HG03520 (cell line): ENCODE measurements around the gene CDC20B.
"Not testable (repeated sequence)": the region's sequence is repeated elsewhere in the genome, so short reads cannot be mapped to it uniquely, and the experiment has no call there.

Experiments
- ATAC-seq: cut with Tn5 transposase; IDR thresholded peaks from one replicate; pipeline ENCODE4 v1.9.1; 2021; ENCODE audit warnings: mild to moderate bottlenecking, moderate library complexity; ENCODE audit not compliant: unreplicated experiment

CDC20B gene

DNA sequence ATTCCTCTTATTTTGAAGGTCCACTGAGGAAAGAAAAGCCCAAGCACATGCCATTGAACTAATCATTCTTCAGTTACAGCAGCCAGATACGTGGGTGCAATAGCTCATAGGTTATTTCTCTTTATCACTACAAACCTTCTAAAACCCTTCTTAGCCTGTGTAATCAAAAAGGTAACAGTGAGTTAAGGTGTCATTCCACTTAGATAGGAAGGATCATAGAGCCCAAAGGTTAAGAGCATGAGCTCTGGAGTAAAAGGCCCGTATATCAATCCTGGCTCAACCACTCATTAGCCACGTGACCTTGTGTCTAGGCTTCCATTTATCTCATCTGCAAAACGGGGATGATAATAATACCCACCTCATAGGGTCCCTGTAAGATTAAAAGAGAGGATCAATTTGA is 10.3 kb downstream of the CDC20B start:
- no peak for ATAC-seq

DNA sequence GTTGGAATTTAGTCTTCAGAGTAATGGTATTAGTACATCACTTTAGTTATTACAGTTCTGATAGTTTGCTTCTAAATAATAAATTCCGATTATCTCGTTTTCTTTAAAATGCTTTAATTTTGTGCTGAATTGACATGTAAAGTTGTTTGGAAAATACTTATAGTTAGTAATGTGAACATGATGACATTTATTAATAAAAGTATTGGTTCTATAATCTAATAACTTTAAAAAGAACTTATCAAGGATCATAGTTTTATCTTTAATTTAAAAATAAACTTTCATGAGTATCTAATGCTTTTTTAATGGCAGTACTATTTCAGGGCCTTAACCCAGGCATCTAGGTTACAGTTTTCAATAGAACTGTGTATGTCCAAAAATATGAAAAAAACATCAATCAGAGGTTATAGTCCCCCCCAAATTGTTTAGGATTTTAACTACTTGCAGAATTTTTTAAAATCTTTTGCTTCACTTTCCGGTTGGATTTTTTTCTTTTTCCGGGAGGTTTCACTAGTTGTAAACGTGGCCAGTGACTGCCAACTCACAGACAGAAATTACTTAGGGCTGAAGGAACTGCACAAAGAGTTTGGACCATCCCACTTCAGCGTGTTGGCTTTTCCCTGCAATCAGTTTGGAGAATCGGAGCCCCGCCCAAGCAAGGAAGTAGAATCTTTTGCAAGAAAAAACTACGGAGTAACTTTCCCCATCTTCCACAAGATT is 12.3 kb downstream of the CDC20B start:
- ATAC-seq: no peak

DNA sequence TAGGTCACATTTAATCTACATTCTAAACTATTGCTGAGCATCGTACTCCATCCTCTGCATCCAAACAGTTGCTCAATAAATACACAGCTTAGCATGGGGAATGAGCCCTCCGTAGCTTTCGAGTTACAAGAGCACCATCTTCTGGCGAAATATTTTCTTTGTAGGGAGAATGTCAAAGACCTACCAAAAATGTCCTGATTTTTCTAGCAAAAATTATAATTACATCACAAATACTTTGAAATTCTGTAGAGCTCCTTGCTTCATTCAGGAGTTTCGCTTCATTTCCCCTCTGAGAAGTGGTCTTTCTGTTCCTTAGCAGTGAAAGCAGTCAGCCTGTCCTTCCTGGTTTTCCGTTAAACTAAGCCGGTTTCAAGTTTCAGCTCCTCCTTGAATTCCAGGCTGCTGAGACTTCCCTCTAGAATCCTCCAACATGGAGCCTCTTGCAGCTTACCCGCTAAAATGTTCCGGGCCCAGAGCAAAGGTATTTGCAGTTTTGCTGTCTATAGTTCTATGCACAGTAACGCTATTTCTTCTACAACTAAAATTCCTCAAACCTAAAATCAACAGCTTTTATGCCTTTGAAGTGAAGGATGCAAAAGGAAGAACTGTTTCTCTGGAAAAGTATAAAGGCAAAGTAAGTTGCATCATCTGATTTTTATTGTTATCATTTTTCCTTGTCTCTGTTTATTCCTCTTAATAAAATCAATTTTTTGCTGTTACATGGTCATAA is 13.0 kb downstream of the CDC20B start, which contains the start of gene GPX8:
Gene GPX8, plus strand, starts transcription at position 409 of the 730 bp plus-strand sequence. Its CDS starts 22 bp downstream, at position 431.
- no peak for ATAC-seq

DNA sequence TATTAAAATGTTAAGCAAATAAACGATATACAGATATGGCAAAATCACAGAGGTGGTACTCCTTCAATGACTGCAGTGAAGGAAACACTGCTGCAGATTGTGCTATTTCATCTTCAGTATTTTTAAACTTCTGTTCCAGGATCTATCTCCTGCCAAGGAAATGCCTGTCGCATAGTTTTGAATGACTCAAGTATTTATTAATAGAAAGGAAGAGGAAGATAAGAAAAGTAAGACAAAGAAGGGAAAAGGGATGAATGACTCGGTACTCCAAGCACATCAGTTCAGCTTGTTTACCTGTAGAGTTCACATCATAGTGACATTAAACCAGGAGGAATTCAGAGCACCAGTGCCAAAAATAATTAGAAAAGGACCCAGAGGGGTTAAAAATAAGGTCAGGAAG is 18.1 kb downstream of the CDC20B start:
- ATAC-seq: no peak

DNA sequence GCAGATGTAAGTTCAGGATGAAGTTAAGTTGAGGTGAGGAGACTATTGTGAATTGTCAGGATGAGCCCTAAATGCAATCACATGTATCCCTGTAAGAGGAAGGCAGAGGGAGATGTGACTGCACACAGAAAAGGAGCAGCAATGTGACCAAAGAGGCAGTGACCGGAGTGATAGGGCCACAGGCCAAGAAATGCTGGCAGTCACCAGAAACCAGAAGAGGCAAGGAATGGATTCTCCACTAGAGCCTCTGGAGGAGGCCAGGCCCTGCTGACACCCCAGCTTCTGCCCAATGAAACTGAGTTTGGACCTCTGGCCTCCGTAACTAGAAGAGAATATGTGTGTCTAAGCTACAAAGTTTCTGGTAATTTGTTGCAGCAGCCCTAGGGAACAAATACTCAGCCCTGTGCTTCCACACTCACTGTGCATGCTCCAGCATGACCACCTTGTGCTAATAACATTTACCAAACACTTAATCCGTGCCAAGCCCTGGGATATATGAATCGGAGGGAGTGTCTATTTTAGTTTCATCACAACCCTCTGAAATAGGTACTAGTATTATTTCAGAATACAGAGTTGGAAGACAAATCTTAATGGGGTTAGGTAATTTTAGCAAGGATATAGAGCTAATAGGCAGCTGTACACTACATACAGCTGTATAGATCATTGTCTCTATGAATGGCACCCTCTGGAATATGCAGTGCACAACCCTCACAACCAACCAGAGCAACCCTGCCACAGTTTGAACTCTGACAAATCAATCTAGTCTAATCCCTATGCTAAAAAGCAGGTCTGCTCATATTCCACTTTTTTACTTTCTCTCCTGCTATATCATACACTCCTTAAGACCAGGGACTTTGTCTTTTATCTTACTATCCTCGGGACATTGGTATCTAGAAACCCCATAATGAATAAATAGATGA is 20.8 kb downstream of the CDC20B start:
- no peak for ATAC-seq

DNA sequence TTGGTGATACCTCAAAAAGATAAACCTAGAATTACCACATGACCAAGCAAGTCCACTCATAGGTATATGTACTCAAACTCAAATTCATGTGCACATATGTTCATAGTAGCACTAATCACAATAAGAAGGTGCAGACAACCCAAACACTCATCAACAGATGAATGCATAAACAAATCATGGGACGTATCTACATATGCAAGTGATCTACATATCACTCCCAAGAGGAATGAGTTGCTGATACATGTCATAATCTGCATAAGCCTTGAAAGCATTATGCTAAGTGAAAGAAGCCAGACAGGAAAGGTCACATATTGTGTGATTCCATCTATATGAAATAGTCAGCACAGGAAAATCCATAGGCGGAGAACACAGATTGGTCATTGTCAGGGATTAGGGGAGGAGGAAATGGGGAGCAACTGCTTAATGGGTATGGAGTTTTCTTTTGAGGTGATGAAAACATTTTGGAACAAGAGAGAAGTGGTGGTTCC is 23.6 kb downstream of the CDC20B start:
- no peak for ATAC-seq

DNA sequence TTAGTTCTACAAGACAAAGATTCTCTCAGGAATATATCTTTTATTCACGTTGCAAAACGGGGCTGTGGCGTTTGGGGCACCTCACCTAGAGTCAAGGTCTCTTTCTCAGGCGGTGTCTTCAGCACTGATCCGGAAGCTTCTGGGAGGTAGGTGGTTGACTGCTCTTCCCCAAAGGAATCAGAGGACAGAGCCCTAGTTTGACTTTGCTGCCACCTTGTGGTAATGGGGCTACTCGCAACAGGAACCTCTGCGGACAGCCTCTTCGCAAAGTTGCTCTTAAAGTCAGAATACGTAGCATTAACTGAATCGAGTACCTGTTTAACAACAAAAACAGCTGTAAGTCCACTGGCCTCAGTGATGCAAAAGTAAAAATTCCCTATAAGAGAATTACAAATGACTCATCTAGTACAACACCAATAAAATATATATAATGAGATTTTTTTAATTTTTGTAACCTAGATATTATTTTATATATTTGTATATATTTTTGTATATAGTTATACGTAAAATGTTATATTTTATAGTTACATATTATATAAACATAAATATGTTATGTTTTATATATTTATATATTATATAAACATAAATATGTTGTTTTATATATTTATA is 26.3 kb downstream of the CDC20B start:
- peak; percentile 88 for ATAC-seq

DNA sequence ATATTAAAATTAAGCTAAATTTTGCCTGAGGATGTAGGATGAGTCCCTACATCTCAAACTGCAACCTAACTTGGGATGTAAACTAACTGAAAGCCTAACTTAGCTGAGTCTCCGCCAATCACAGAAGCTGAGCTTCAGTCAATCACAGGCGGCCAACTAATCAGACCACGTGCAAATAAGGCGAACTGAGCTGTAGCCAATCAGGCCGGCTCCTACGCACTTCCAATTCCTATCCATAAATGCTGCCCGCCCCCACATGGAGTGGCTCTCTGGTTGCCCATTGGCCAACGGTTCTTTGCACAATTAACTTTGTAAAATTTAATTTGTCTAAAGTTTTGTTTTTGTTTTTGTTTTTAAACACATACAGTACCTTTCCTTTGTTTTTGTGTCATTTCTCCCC is 26.9 kb downstream of the CDC20B start:
- ATAC-seq: no peak

DNA sequence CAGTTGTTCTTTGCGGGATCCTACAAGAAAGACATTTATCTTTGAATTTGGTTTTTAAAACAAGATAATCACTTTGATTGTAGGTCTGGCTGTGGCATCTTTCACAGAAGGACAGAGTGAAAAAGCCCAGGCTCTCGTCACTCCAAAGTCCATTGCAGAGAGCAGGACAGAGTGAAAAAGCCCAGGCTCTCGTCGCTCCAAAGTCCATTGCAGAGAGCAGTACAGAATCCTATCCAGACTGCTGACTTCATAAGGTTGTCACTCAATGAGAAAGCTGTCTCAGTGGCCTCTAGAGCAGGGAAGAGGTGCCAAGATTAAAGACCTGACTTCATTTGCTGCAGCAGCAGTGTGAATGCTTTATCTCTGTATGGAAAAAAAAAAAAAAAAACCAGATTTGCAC is 29.4 kb downstream of the CDC20B start:
- no peak for ATAC-seq

DNA sequence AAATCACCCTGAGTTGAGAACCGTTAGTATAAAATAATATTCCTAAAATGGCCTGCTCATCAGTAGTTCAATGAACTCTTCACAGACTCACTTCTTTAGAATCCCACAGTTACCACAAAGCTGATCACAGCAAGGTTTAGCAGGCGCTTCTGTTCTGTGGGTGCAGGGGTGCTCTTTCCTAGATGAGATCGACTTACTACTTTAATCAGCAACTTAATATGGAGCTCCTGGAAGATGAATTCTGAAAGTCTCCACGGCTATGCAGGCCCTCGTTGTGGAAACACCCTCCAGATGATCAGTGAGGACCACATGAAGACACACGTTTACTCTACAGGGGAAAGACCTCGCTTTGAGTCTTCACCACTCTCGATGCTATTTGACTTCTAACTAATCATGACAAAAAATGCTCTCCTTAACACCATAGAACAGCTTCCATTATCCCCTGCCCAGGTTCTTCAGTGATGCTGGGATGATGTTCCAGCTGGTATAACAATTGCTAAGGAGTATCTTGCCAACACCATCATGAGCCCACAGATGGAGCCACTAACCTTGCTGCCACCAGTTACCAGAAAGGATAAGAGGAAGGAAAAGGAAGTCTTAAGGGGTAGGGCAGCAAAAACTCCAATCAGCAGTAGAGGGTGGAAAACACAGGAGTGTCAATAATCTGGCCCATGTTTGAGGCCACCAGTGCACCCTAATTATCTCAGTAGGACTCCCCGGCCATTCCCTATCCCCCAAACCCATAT is 30.9 kb downstream of the CDC20B start:
- no peak for ATAC-seq

DNA sequence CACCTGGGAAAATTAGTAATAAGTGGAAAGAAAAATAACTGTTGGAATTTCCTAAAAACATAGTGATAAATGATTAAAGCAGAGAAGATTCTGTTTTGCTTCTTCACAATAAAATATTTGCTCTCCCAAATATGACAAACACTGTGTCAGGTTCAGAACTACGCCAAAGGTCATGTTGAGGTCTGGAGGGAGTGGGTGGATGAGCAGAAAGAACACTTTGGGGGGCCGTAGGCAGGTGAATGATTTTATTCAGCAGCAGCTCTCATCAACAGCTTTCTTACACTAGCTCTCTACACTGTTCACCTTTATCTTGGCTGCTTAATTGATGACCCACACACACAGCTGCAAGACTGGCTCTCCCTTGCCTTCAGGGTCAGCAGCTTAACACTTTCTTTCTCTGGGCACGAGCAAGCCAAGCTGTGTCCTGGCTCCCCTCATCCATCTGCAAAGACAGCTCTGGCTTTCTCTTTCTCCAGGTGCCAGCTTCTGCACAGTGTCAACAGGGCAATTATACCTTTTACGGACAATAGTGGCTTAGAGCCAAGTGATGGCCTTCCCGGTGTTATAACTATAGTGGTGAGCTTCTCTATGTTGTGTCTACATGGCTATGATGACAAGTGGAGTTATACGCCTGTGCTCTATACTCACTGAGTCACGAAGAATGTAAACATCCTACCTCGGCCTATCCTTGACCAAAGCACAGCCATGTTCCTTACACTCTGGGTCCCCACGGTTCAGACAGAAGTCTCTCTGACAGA is 31.9 kb downstream of the CDC20B start:
- no peak for ATAC-seq

DNA sequence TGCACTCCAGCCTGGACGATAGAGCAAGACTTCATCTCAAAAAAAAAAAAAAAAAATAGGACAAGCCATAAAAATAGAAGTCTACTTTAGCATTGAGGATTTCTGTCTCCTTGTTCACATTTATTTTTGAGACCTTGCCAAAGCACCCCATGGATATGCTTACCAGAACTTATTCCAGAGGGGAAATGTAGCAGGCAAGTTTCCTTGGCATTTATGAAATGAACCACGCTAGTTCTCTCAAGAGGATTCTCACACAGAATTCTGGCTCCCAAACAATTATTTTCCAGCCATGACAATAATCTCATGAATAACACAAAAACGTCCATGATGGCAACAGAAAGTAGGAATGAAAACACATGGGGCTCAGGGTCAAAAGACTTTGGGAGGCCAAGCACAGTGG is 36.5 kb downstream of the CDC20B start:
- no peak for ATAC-seq

DNA sequence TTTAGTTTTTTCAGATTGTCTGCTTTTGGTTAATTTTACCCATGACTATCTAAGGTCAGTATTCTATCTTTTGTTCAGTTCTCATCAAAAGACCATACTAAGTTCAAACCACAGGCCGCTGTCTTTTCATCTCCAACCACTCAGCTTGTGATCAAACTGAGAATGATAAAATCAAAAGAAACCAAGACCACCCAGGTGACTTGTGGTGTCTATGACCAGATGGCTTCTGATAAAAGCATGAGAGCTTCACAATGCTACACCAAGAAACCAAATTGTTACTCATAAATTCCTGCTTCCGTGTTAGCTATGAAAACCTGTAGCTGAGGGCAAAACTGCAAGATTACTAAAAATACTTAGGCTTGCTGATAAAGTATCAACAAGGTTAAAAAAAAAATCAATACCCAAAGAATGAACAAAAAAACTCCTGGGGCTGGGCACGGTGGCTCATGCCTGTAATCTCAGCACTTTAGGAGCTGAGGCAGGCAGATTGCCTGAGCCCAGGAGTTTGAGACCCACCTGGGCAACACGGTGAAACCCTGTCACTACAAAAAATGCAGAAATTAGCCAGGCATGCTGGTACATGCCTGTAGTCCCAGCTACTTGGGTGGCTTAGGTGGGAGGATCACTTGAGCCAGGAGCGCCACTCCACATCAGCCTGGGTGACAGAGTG is 38.8 kb downstream of the CDC20B start:
- no peak for ATAC-seq

DNA sequence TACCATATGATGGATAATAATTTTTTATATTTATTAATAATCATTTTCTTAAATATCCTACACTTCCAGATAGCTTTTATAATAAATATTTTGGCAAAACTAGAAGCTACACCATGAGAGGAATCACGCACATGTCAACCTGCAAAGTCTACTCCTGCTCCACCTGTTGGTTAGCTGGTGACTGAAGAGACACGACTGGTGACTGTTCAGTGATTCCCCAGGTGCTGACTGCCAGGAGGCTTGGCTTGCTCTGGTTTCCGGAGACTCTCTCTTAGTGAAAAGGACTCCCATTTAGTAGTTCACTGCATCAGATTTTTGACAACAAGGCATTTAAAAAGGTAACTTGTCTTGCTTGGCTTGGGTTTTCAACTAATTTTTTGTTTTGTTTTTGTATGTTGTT is 49.6 kb downstream of the CDC20B start:
- no peak for ATAC-seq

DNA sequence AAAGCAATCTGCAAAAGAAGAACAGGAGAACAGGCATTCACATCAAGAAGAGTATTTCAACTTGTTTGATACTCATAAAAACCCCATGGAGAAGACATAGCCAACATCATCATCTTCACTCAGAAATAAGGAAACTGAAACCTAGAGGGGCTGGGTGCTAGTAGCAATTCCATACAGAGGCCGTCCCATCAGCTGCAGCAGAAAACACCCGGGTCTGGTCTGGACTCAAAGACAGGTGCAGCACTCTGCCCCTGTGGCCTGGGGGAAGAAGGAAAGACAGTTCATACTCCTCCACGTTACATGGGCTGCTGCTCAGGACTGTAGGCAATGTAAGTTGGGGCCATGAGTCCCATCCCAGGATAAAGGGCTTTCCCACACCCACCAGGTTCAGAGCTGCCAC is 58.9 kb downstream of the CDC20B start:
- ATAC-seq: no peak

DNA sequence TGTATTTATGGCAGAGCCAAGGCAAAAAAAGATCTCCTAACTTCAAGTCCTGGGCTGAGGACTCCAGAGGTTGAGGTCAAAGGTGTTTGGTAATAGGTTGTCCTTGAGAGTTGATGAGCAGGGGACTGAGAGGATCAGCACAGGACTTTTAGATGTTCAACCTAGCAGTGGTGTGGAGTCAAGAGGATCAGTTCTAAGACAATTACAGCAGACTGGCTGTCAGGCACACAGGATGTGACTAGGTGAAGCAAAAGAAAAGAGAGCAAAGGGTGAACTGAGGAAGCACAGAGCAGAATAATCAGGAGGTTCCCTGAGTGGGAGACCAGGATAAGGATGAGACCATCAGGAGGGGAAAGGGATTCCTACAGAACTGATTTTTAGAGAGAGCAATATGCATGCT is 59.6 kb downstream of the CDC20B start:
- ATAC-seq: no peak

DNA sequence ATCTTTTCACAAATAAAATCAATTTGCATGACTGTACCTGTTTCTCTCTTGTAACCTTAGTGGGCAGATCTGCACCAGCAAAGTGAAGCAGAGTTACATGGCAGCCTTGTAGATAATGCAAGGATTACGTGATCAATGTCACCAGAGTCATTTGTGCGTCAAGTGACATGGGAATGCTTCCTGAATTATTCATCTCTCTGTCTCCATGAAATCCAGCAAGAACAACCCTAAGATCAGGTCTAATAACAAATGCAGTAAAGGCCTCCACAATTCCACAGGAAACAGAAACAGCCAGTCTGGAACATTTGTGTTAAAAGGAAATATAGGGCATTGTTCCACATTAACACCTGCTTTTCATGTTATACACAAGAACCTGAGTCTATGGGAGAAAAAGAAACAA is 62.8 kb downstream of the CDC20B start:
- ATAC-seq: no peak

DNA sequence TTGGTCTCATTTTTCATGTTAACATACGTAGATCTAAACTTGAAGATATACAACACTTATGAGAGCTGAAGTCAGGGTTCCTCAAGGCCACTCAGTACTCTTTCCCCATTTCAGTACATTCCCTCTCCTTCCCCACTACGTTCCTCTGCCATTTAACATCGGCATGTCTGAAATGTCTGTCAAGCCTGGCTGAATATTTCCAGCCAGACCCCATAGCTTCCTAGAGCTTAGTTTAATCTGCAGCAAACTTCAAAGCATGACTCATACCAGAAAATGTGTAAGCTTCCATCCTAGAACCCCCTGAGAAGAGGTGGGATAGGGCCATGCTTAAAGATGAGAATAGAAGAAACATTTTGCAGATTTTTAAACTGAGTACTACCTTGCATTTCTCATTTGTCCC is 64.3 kb downstream of the CDC20B start:
- ATAC-seq: no peak

DNA sequence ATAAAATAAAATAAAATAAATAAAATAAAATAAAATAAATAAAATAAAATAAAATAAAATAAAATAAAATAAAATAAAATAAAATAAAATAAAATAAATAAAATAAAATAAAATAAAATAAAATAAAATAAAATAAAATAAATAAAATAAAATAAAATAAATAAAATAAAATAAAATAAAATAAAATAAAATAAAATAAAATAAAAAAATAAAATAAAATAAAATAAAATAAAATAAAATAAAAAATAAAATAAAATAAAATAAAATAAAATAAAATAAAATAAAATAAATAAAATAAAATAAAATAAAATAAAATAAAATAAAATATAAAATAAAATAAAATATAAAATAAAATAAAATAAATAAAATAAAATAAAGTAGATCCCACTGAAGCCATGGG is 67.0 kb downstream of the CDC20B start:
- not testable (repeated sequence) for ATAC-seq
